ENCODE results near the gene CHD5. TPM values are rescaled to one million over a fixed set of nuclear protein-coding genes. Genes with fewer than 3 reads are reported as not detected.

CHD5 gene
- total RNA-seq, 1 experiment from 2014 or later, result 6.1 TPM

DNA sequence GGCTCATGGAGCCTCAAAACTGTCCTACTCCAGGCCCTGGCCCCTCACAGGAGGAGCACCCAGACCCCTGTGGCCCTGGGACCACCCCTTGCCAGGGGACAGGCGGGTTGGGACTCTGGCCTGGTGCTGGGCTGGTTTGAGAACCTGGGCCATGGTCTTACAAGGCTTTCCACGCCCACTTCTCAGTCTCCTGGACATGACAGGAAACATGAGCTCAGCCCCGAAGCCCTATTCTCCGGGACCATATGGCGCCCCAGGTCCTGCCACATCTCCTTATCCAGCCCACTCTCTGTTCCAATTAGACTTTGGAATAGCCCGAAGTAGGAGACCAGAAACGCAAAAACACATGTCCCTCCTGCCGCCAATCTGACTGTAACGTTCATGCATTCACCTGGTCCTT is 86.5 kb downstream of the CHD5 start:
- no peak for ATAC-seq

More for the DNA sequence above, 86.5 kb downstream of the CHD5 start:
- BruUV-seq (replicated peaks), result no TSS peak
- Histone ChIP-seq H2AFZ (ENCODE audit: low read depth, low read length, poor library complexity, severe bottlenecking) (no peak overlapping the region), H3K4me1 (ENCODE audit: control insufficient read depth in 1 of 2, insufficient read depth in 2 of 2, low read length in 2 of 2) (no peaks in the 10 kb centered on the region), H3K79me2 (ENCODE audit: insufficient read depth, low read length) (no peaks in the 10 kb centered on the region), H3K4me2 (ENCODE audit: low read length) (no peak overlapping the region), H3K4me3 (replicated peaks in 1 of 2; ENCODE audit: low read depth in 1 of 2, low read length in 2 of 2) (no peak overlapping the region), H4K20me1 (ENCODE audit: insufficient read depth) (no peaks in the 10 kb centered on the region), H3K36me3 (ENCODE audit: control insufficient read depth in 1 of 2, insufficient read depth in 2 of 2, low read length in 2 of 2) (no peaks in the 10 kb centered on the region), H3K27ac (ENCODE audit: low read depth, low read length) (no peak overlapping the region), H3K9me2 (ENCODE audit: insufficient read depth) (no peaks in the 10 kb centered on the region), H3K9ac (ENCODE audit: low read length) (no peak overlapping the region), H3K9me3 (ENCODE audit: control insufficient read depth in 1 of 2, insufficient read depth in 1 of 2, low read depth in 1 of 2, low read length in 2 of 2) (no peaks in the 10 kb centered on the region), H3K27me3 (ENCODE audit: insufficient read depth, low read length) (no peaks in the 10 kb centered on the region)
- no peak for DNase-seq (ENCODE audit: low read depth, low spot score)
- intact Hi-C loops (cut with micrococcal nuclease), result no loop called here
- ChIA-PET RAD21 (ENCODE audit: low non-redundant PET in 1 of 2, low total read pairs in 2 of 2, uncharacterized antibody in 2 of 2, unreplicated experiment in 2 of 2) (no interaction called here), CTCF (no interaction called here), POLR2A (no interaction called here)
- TF ChIP-seq TCF7L2 (IDR thresholded peaks at IDR 0.05; ENCODE audit: borderline replicate concordance, extremely low read depth, insufficient read depth, insufficient read length), result no peak
- TF ChIP-seq MAX (IDR thresholded peaks at IDR 0.05), result no peak
- no peak for TF ChIP-seq EGR1 (IDR thresholded peaks at IDR 0.05; ENCODE audit: low read depth)
- no peak for TF ChIP-seq RAD21 (IDR thresholded peaks at IDR 0.05; ENCODE audit: low read depth)
- TF ChIP-seq ZNF274 (IDR thresholded peaks at IDR 0.05; ENCODE audit: low read depth, low read length), result no peak
- TF ChIP-seq EZH2 (IDR thresholded peaks at IDR 0.05), result no peak
- no peak for TF ChIP-seq SP1 (IDR thresholded peaks at IDR 0.05; ENCODE audit: low read depth)
- TF ChIP-seq, protein P1, sequence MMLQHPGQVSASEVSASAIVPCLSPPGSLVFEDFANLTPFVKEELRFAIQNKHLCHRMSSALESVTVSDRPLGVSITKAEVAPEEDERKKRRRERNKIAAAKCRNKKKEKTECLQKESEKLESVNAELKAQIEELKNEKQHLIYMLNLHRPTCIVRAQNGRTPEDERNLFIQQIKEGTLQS (IDR thresholded peaks at IDR 0.05), result no peak
- TF ChIP-seq, protein P2, sequence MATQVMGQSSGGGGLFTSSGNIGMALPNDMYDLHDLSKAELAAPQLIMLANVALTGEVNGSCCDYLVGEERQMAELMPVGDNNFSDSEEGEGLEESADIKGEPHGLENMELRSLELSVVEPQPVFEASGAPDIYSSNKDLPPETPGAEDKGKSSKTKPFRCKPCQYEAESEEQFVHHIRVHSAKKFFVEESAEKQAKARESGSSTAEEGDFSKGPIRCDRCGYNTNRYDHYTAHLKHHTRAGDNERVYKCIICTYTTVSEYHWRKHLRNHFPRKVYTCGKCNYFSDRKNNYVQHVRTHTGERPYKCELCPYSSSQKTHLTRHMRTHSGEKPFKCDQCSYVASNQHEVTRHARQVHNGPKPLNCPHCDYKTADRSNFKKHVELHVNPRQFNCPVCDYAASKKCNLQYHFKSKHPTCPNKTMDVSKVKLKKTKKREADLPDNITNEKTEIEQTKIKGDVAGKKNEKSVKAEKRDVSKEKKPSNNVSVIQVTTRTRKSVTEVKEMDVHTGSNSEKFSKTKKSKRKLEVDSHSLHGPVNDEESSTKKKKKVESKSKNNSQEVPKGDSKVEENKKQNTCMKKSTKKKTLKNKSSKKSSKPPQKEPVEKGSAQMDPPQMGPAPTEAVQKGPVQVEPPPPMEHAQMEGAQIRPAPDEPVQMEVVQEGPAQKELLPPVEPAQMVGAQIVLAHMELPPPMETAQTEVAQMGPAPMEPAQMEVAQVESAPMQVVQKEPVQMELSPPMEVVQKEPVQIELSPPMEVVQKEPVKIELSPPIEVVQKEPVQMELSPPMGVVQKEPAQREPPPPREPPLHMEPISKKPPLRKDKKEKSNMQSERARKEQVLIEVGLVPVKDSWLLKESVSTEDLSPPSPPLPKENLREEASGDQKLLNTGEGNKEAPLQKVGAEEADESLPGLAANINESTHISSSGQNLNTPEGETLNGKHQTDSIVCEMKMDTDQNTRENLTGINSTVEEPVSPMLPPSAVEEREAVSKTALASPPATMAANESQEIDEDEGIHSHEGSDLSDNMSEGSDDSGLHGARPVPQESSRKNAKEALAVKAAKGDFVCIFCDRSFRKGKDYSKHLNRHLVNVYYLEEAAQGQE (IDR thresholded peaks at IDR 0.05; ENCODE audit: low read depth), result no peak
- TF ChIP-seq, protein P3, sequence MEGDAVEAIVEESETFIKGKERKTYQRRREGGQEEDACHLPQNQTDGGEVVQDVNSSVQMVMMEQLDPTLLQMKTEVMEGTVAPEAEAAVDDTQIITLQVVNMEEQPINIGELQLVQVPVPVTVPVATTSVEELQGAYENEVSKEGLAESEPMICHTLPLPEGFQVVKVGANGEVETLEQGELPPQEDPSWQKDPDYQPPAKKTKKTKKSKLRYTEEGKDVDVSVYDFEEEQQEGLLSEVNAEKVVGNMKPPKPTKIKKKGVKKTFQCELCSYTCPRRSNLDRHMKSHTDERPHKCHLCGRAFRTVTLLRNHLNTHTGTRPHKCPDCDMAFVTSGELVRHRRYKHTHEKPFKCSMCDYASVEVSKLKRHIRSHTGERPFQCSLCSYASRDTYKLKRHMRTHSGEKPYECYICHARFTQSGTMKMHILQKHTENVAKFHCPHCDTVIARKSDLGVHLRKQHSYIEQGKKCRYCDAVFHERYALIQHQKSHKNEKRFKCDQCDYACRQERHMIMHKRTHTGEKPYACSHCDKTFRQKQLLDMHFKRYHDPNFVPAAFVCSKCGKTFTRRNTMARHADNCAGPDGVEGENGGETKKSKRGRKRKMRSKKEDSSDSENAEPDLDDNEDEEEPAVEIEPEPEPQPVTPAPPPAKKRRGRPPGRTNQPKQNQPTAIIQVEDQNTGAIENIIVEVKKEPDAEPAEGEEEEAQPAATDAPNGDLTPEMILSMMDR (IDR thresholded peaks at IDR 0.05 in 2 of 3, conservative IDR thresholded peaks at IDR 0.05 in 1 of 3; ENCODE audit: borderline replicate concordance in 1 of 3, insufficient read depth in 1 of 3, low read depth in 2 of 3, low read length in 2 of 3), result no peak
- no peak for TF ChIP-seq EZH2phosphoT487 (IDR thresholded peaks at IDR 0.05; ENCODE audit: borderline replicate concordance)
- no peak for TF ChIP-seq POLR2AphosphoS5 (IDR thresholded peaks at IDR 0.05; ENCODE audit: low read depth, low read length)
